GM21737 (cell line): Measurements from ENCODE around the gene RALB.
A peak's percentile ranks its signal among the peaks of the same experiment; 100 is the strongest.

Source experiments
- ATAC-seq: cut with Tn5 transposase; IDR thresholded peaks from one replicate; pipeline ENCODE4 v1.9.1; 2021; ENCODE audit warnings: mild to moderate bottlenecking, moderate library complexity; ENCODE audit not compliant: unreplicated experiment

Gene RALB

GRCh38 chr2:120252225-120253020 is at the start of gene RALB:
Gene RALB (plus strand): TSS chr2:120252852. CDS start chr2:120278665, 25,813 bp downstream.
- ATAC-seq: peak; percentile 91

- no peak for ATAC-seq
Observed at GRCh38 chr2:120203251-120204021, 49.2 kb upstream of the RALB start.

- ATAC-seq: no peak
Observed at GRCh38 chr2:120204022-120204405, 48.6 kb upstream of the RALB start.

- ATAC-seq: no peak
Observed at GRCh38 chr2:120204417-120204816, 48.2 kb upstream of the RALB start.

GRCh38 chr2:120204945-120205670 is 47.5 kb upstream of the RALB start:
- no peak for ATAC-seq

- ATAC-seq: no peak
Observed at GRCh38 chr2:120206022-120206581, 46.5 kb upstream of the RALB start.

GRCh38 chr2:120208381-120209353 is 44.0 kb upstream of the RALB start:
- no peak for ATAC-seq

GRCh38 chr2:120209427-120210269 is 43.0 kb upstream of the RALB start:
- no peak for ATAC-seq

GRCh38 chr2:120210270-120210693 is 42.4 kb upstream of the RALB start:
- no peak for ATAC-seq

- ATAC-seq: no peak
Observed at GRCh38 chr2:120218181-120218580, 34.5 kb upstream of the RALB start.

GRCh38 chr2:120219291-120219690 is 33.4 kb upstream of the RALB start:
- ATAC-seq: no peak

- no peak for ATAC-seq
Observed at GRCh38 chr2:120219766-120220165, 32.9 kb upstream of the RALB start.

- no peak for ATAC-seq
Observed at GRCh38 chr2:120220756-120221155, 31.9 kb upstream of the RALB start.

- no peak for ATAC-seq
Observed at GRCh38 chr2:120221616-120222015, 31.0 kb upstream of the RALB start.

- no peak for ATAC-seq
Observed at GRCh38 chr2:120222186-120223033, 30.2 kb upstream of the RALB start.

- peak; percentile 85 for ATAC-seq
Observed at GRCh38 chr2:120223034-120223912, 29.4 kb upstream of the RALB start, which contains the start of gene TMEM185B. Gene TMEM185B (minus strand): TSS chr2:120223400. CDS start chr2:120222976, 424 bp downstream.

GRCh38 chr2:120224256-120224655 is 28.4 kb upstream of the RALB start:
- no peak for ATAC-seq
